ENCODE measurements around the gene RANBP3L.

The RANBP3L gene

GRCh38 chr5:36305571-36306326 lies 4.0 kb upstream of the RANBP3L start:
- ChIA-PET CTCF (interaction anchor here (0.6 to 5.4 kb wide), 53 partner anchors 9 to 391 kb away, joined by 3 to 63 read pairs (median 4); partner anchors contain the start of gene NADK2), POLR2A (no interaction called here)
- TF ChIP-seq CTCF (IDR thresholded peaks at IDR 0.05; ENCODE audit: insufficient read depth, low read length, missing control alignments) = peak; percentile 59
- no peak for DNase-seq (ENCODE audit: low read depth, low spot score)
- no peak overlapping the region for H3K4me3 ChIP-seq (ENCODE audit: low read depth, low read length)

GRCh38 chr5:36304095-36304805 lies 2.5 kb upstream of the RANBP3L start:
- ChIA-PET CTCF (interaction anchor here (0.7 to 5.4 kb wide), 13 partner anchors 9 to 392 kb away, joined by 3 to 63 read pairs (median 4); partner anchors contain the start of gene NADK2), POLR2A (no interaction called here)
- no peak for TF ChIP-seq CTCF (IDR thresholded peaks at IDR 0.05; ENCODE audit: insufficient read depth, low read length, missing control alignments)
- no peak overlapping the region for H3K4me3 ChIP-seq (ENCODE audit: low read depth, low read length)
- no peak for DNase-seq (ENCODE audit: low read depth, low spot score)

- TF ChIP-seq CTCF (IDR thresholded peaks at IDR 0.05; ENCODE audit: insufficient read depth, low read length, missing control alignments) = no peak
- DNase-seq (ENCODE audit: low read depth, low spot score) = no peak
- H3K4me3 ChIP-seq (ENCODE audit: low read depth, low read length) = no peak overlapping the region
- ChIA-PET POLR2A (no interaction called here), CTCF (interaction anchor here (0.8 to 2.6 kb wide), 7 partner anchors 8 to 222 kb away, joined by 3 to 18 read pairs (median 3); no protein-coding TSS in a partner anchor)
Observed at GRCh38 chr5:36300927-36301540, 668 bp downstream of the RANBP3L start.

GRCh38 chr5:36300191-36300926 lies 1.3 kb downstream of the RANBP3L start:
- H3K4me3 ChIP-seq (ENCODE audit: low read depth, low read length) = no peak overlapping the region
- CTCF ChIA-PET = interaction anchor here (0.8 to 2.6 kb wide), 5 partner anchors 9 to 221 kb away, joined by 3 to 18 read pairs (median 8); no protein-coding TSS in a partner anchor
- POLR2A ChIA-PET = no interaction called here
- DNase-seq (ENCODE audit: low read depth, low spot score) = no peak
- TF ChIP-seq CTCF (IDR thresholded peaks at IDR 0.05; ENCODE audit: insufficient read depth, low read length, missing control alignments) = no peak

GRCh38 chr5:36298552-36298951 lies 3.1 kb downstream of the RANBP3L start:
- no peak for TF ChIP-seq CTCF (IDR thresholded peaks at IDR 0.05; ENCODE audit: insufficient read depth, low read length, missing control alignments)
- ChIA-PET POLR2A (no interaction called here), CTCF (no interaction called here)
- peak; percentile 65 for DNase-seq (ENCODE audit: low read depth, low spot score)
- H3K4me3 ChIP-seq (ENCODE audit: low read depth, low read length) = no peak overlapping the region
